ENCODE data around the gene WDR37. TPM values are rescaled to one million over a fixed set of nuclear protein-coding genes. Genes with fewer than 3 reads are reported as not detected.

The WDR37 gene
- total RNA-seq, 1 experiment from 2014 or later: 7.6 TPM

DNA sequence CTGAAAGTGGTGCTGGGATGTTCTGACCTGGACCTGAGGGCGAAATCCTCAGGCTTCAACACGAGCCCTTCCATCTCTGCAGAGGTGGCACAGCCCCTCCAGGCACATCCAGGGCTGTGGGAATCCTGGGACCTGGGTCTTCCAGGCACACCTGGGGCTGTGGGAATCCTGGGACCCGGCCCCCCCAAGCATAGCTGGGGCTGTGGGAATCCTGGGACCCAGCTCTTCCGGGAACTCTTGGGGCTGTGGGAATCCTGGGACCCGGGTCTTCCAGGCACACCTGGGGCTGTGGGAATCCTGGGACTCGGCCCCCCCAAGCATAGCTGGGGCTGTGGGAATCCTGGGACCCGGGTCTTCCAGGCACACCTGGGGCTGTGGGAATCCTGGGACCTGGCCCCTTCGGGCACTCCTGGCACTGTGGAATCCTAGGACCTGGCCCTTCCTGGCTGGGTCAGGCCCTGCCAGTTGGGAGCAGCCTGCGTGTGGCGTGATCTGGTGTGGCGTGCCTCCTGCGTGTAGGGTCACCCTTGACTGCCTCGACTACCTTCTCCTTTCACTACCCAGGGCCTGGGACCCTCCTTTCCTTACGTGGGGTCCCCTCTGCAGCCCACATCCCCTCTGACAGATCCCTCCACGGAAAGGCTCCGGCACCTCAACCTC is 124.0 kb downstream of the WDR37 start:
- in situ Hi-C loops (cut with HindIII; ENCODE audit: low pct_unique_long_range_greater_than_20kb, low sequenced_read_pairs): no loop called here
- no peak for DNase-seq (ENCODE audit: low read depth, low spot score)

GRCh38 chr10:1180836-1181235 is 124.7 kb downstream of the WDR37 start:
- in situ Hi-C loops (cut with HindIII; ENCODE audit: low pct_unique_long_range_greater_than_20kb, low sequenced_read_pairs): no loop called here
- no peak for DNase-seq (ENCODE audit: low read depth, low spot score)

Other genes starting within 250 kb of the WDR37 start
- gene LARP4B, start 124.7 kb upstream of the WDR37 start, total RNA-seq (2014; rRNA removed; shearing (Covaris generic)): 22.5 and 23.1 TPM in 2 replicates
- 66.0 and 71.1 TPM in 2 replicates for gene GTPBP4, start 68.0 kb upstream of the WDR37 start, total RNA-seq (2014; rRNA removed; shearing (Covaris generic))
- gene IDI2, start 30.5 kb upstream of the WDR37 start, total RNA-seq (2014; rRNA removed; shearing (Covaris generic)): 0.08 TPM in 1 of 2 replicates, not detected in the other
- gene IDI1, start 7.3 kb upstream of the WDR37 start, total RNA-seq (2014; rRNA removed; shearing (Covaris generic)): 85.5 and 94.8 TPM in 2 replicates